Amniotic stem cell (primary cell): ENCODE measurements around the gene ATF2.

Experiments
- DNase-seq: peaks from one replicate; lab custom pipeline; 2025; lab: John Stamatoyannopoulos, UW

The ATF2 gene, protein sequence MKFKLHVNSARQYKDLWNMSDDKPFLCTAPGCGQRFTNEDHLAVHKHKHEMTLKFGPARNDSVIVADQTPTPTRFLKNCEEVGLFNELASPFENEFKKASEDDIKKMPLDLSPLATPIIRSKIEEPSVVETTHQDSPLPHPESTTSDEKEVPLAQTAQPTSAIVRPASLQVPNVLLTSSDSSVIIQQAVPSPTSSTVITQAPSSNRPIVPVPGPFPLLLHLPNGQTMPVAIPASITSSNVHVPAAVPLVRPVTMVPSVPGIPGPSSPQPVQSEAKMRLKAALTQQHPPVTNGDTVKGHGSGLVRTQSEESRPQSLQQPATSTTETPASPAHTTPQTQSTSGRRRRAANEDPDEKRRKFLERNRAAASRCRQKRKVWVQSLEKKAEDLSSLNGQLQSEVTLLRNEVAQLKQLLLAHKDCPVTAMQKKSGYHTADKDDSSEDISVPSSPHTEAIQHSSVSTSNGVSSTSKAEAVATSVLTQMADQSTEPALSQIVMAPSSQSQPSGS

DNA sequence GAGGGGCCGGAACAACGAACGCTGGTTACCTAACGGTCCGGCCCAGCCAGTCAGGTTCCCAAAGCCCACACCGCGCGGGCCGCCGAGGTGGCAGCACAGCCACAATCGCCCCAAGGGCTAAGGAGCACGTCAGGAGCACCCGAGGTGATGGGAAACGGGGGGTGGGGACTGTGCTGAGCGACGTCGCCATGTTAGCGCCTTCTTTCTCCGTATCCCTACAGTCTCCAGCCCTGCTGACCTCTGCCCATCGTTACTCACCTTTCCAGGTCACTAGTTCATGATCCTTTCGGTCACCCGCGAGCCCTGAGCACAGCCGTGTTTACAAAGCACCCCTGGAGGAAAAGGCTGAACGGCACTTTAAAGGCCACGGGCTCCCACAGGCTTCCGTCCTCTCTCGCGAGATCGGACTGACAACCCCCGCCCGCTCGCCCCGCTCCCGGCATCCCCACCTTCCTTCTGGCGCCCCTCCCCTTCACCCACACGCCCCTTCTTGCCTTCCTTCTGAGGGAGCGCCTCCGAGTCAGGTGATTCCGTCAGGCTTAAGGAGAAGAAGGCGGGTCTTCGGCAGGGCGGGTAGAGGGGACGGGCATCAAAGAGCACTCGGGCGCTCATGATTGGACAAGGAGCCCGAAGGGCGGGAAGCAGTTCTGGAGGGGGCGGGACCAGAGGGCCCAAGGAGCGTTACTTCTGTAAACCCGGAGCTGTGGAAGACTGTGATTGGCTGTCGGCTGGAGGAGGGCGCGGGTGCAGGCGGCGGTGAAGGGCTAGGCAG is at the start of gene ATF2:
TSS of gene ATF2 (minus strand) at position 412 of the 772 bp plus-strand sequence. CDS start 31,760 bp downstream, outside the sequence.
- peak; percentile 99 for DNase-seq

DNA sequence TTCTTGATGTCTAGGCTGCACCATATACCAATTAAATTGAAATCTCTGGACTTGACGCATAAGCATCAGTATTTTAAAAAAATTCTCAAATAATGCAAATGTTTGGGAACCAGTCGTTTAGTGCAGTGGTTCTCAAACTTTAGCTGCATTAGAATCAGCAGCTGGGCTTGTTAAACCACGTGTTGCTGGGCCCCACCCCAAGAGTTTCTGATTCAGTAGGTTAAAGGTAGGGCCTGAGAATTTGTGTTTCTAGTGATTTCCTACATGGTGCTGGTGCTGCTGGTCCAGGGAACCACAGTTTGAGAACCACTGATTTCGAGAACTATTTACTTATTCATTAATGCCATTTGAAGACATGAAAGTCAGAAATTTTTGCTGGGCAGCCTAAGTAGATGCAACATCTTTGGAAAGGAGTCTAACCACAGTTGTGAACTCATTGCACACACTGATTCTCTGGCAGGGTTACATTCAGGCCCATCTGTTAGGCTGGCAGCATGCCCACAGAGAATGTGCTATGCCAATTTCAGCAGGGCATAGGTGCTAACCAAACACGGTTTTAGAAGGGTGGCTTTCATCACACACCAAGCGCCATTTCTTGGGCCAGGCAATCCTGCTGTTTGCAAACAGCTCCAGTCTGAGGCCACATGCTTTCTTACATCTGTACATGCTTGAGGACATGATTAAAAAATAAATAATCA is 39.9 kb upstream of the ATF2 start:
- no peak for DNase-seq

DNA sequence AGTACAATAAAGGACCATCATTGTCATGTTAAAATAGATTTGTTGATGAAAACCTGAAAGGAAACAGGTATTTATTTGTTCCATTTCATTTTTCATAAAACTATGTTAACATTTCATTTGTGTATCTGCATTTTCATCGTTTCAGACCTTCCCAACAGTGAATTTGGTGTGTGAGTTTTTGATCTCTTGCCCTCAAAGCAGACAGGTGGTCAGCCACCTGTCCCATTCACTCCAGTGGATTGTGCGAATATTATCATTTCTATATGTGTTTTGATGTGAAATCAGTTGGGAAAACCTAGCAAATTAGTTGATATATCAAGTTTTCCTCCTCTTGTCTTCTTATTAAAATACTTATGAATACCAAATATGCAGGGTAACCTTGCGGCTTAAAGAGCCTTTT is 38.9 kb upstream of the ATF2 start:
- DNase-seq: no peak

DNA sequence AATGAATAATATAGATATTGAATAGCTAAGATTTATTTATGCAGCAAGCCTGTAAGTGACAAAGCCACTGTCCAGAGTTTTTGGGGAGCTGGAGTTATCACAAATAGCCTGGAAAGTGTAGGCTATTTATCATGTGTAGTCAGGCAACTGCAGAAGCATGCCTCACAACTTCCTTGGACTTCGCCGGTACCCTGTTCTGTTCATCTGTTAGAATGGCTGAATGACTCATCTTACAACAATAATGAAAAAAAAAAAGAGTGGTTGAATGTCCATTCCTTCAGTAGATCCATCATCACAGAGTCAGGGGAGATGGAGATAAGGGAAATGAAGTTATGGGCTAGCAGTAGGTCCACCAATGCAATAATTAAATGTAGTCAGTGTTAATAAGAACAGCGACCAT is 37.5 kb upstream of the ATF2 start:
- DNase-seq: no peak

DNA sequence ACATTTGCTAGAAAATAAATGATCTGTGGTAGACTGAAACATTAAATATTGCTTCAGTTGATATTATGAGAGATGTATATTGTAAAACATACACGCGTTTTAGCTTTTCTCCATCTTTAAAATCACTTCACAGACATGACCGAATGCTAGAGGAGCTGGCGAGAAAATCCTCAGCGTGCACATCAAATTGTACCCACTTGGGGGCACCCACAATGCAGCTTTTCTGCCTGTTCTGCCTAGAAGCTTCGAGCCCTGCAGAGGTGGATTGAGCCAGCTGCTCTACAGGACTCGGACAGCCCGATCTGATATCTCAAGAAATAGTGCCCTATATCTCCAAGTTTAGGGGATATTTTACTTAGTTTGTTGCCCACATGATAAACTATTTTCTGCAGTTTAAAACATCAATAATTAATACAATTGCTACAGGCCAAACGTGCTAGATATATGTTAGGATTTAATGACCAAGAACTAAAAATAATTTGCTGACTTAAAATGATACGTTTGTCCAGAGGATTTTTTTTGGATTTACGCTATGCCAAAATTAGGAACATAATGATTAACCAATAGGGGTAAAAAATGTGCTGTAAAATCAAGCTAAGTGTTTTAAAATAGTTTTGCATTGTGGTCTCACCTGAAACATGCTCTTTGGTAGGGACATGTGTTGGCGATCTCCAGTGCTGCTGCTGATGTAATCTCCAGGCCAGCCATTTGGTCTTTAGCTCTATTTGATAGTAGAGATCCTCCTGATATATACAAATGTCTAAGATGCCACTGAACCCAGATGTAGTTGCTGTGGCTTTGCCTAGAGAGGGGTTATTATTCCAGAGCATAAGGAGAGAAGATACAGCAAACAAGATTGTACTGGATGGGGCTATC is 35.9 kb upstream of the ATF2 start:
- DNase-seq: no peak

DNA sequence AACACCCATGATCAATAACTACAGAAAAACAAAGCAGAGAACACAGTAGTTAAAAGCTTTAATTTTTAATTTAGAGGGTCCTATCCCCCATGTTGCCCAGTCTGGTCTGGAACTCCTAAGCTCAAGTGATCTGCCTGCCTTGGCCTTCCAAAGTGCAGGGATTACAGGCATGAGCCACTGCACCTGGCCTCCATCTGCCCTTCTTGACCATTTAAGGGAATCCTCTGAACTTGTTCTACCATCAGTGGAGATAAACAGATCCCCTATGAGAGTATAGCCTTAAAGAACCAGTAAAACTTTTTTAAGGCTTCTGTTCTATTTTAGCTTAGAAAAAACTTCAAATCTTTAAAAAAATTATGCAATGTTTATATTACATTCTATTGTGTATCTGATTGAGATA is 27.0 kb upstream of the ATF2 start:
- DNase-seq: no peak

DNA sequence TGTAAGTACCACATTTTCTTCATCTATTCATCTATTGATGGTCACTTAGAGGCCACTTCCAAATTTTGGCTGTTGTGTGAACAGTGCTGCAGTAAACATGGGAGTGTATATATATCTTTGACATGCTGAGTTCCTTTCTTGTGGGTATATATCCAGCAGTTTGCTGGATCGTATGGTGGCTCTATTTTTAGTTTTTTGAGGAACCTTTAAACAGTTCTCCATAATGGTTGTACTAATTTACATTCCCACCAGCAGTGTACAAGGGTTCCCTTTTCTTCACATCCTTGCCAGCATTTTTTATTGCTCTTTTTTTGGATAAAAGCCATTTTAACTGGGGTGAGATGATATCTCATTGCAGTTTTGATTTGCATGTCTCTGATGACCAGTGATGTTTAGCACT is 20.8 kb upstream of the ATF2 start:
- DNase-seq: no peak

DNA sequence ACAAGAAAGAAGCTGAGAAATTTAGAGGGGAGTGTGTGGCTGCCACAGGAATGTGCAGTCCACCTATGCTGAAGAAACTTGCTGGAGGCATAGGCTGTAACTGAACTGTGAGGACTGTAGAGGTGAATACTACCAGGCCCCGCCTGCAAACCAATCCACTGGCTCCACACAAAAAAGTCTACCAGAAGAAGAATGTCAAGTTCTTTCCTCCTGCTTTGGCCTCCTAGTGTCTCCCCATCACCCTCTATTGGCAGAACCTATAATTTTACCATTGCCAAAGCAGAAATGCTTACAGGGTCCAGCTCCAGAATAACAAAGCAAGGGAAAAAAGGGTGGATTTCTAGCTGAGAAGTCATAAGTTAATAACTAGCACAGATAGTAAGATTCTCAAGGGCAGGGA is 19.4 kb upstream of the ATF2 start:
- no peak for DNase-seq

DNA sequence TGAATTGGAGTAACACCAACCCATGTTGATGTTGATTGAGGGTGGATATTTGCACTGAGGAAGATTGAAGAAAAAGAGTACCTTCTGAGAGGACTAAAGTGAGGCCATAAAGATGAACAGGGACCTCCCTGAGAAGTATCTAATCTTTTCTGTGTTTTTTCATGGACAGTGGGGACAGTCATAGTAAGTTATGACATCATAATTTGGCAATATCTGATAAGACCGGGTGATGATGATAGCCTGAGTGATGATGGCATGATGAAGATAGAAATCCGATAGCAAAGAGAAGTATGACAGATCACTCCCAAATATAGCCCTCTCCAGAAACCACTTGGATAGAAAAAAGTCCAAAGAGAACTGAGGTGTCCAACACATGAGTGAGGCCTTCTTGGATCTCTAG is 15.7 kb upstream of the ATF2 start:
- no peak for DNase-seq

DNA sequence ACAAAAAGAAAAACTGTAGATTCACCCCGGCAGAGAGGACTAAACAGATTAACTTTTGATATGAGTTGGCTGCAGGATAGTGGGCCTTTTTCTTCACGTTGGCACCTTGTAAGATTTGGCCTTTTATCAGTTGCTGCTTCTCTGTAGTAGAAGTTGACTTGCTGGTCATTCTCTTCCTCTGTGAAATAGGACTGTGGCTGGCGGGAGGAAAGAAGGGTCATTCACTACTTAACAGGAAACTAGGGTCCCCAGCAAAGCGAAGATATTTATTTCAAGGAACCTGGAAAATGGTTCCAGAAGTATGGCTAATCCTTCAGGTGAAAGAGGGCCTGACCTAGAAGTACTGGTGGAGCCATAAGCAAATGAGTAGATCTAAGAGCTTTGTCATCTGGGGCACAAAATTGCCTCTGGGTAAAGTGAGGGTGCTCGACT is 13.9 kb upstream of the ATF2 start:
- DNase-seq: no peak

DNA sequence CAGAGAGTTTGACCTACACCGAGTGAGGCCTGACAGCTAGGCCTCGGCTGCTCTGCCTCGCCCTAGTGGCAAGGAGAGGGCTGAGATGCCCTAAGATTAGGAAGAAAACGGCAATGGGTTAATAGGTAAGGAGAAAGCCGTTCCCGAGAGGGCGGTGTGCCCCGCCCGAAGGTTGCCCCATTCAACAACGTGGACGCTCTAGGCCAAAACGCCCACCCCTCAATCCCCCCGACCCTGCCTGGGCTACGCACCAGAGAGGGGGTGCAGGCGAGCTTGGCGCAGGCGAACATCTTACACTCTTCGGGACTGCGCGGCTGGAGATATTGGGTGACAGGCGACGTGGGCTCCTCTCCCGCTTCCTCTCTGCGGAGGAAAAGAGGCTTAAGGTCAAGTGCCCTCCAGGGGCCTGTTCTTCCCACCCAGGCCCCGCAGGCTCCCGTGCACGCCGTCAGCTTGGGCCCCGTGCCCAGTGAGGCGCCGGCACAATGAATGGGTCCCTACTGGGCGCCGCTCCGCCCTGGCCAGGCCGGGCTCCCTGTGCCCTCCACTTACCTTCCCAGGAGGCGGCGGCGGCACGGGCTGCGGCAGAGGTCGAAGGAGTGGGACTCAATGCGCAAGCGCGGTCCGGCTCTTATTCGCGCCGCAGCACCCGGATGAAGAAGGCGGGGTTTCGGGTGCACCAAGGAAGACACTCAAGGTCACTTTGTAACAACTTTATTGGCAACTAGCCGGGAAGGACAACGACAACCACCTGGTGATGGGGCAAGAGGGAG is 13.3 kb upstream of the ATF2 start, which contains the start of gene ATP5MC3:
TSS of gene ATP5MC3 (minus strand) at position 607 of the 773 bp plus-strand sequence. CDS start at position 290, 317 bp downstream.
- peak; percentile 85 for DNase-seq

DNA sequence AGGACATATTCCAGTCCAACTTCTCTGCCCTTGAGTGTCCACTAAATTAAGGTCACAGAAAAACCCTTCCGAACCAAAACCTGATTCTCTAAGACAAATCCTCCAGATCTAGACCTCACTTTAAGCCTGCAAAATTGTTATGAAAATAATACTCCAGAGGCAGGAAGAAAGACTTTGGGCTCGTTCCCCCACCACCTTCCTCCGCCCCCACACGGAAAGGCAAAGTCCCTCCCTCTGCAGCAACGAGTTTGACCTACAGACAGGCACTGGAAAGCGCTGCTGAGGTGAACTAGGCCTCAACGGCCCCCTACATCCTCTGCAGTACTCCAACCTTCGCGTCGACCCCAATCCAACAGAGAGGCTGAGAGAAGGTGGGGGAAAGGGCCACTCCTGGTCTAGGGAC is 12.7 kb upstream of the ATF2 start:
- DNase-seq: peak; percentile 48

DNA sequence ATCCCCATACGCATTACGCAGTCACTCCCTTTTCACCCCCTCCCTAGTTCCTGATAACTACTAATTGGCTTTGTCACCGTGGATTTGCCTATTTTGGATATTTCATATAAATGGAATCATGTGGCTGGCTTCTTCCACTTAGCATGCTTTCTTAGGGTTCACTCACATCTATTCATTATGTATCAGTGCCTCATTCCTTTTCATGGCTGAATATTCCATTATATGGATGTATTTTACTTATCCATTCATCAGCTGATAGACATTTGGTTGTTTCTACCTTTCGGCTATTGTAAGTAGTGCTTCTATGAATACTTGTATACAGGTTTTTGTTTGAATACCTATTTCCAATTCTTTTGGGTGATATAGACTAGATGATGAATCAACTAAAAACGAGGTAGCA is 8.6 kb upstream of the ATF2 start:
- DNase-seq: no peak

DNA sequence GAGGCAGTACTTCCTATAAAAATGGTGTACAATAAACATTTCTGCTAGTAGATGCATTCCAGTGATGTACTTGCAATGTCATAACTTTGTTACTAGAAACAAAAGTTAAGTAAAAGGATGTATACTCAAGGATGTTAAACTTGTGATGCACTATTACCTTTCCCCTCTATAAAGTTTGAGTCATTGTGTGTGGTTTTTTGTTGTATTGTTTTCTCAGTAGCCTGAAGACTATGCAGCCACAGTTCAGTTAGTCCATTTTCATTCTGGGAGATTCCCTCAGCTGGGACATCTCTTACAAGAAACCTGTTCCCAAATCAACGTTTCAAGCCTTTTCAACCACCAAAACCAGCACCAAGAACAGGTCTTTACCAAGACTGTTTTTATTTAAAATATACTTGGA is 7.9 kb upstream of the ATF2 start:
- no peak for DNase-seq

DNA sequence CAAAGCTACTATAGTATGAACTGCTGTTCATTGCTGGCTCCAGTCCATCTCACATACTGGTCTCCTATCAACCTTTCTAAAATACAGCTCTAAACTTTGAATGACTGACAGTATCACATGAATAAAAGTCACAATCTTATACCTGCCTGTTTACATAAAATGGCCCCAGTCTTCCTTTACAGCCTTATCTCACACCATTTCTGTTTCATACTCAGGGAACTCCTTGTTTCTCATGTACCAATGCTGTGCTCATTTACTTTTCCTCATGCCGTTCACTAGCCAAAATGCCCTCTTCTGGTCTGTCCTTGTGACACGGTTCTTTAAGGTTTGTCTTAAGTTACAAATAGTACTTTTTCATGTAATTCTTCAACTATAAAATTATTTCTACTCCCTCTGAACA is 7.3 kb upstream of the ATF2 start:
- DNase-seq: no peak

DNA sequence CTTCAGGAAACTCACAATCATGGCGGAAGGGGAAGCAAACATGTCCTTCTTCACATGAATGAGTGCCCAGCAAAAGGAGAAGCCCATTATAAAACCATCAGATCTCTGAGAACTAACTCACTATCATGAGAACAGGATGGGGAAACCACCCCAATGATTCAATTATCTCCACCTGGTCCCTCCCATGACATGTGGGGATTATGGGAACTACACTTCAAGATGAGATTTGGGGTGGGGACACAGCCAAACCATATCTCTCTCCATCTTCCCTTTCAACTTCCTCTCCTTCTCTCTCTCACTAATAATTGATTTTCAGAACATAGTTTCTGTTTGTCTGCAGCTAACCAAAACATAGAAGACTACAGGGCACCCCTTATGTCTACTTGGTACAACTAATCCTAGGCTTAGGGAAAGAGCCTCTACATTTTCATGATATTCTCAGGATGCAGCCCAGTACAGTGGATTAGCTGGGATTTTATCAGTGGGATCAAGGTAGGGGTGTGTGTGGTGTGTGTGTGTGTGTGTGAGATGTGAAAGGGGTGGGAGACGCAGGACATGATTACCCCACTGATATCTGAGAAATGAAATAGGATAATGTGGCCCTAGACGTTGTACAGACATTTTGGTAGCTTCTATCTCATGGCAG is 2.8 kb upstream of the ATF2 start:
- no peak for DNase-seq

DNA sequence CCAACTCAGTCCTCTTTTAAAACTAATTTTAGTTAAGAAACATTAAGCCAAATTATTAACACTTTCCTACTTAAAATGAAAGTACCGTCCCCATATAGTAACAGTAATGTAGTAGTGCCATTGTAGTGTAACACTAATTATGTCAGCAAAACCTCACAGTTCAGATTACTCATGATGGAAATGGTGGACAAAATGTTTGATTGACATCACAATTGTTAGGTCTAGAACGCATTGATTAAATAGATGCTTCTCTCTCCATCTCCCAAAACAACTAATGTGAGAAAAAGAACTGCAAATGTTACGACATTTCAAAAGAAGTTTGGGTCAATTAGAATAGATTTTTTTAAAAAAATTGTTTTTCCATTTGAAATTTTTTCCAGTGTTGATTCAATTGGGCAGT is 1.2 kb upstream of the ATF2 start:
- no peak for DNase-seq

DNA sequence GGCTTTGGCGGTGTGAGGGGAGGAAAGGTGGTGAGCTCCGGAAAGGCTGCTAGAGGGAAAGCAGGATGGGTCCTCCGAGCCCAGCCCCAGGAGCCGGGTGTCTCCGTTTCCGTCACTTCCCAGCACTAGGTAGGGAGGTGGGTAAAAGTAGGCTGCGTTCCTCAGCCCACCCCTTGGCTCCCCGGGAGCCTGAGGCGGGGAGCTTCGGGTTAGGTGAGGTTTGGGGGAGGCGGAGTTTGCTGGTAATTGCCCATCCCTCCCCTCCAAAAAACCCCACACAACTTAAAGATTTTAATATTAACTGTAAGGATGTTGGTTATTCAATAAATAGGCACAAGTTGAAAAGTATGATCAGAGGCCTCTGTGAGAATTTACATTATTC is 552 bp upstream of the ATF2 start:
- no peak for DNase-seq

DNA sequence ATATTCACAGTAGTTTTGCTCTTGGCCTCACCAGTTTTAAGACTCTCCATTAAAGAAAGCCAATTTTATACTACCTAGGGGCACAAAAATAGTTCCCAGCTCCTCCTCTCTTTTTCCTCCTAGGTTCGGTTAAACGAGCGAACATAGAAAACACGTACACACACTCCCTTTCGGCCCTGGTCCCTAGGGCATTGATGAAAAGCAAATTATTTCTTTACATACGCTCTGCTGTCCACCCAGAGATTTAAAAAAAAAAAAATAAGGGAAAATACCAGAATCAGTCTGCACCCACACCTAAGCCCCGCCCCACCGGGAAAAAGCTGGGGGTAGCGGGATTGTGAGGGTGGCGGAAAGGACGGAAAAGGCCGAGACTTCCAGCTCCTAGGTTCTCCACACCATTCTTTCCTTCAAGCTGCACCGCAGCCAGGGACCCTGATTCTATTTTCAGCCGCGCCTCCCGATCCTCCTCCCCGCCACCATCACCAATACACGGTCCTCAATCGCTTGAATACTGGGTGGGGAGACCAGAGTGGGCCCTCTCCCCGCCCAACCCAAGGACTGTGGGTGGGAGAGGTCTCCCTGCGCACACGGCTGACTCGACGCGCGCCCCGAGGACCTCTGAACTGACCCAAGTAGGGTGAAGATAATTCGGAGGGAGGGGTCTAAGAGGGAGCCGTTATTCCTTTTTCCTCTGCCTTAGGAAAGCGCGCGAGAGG is 769 bp downstream of the ATF2 start:
- no peak for DNase-seq
